Measurements from ENCODE around the gene RAPGEF3.

The RAPGEF3 gene

DNA sequence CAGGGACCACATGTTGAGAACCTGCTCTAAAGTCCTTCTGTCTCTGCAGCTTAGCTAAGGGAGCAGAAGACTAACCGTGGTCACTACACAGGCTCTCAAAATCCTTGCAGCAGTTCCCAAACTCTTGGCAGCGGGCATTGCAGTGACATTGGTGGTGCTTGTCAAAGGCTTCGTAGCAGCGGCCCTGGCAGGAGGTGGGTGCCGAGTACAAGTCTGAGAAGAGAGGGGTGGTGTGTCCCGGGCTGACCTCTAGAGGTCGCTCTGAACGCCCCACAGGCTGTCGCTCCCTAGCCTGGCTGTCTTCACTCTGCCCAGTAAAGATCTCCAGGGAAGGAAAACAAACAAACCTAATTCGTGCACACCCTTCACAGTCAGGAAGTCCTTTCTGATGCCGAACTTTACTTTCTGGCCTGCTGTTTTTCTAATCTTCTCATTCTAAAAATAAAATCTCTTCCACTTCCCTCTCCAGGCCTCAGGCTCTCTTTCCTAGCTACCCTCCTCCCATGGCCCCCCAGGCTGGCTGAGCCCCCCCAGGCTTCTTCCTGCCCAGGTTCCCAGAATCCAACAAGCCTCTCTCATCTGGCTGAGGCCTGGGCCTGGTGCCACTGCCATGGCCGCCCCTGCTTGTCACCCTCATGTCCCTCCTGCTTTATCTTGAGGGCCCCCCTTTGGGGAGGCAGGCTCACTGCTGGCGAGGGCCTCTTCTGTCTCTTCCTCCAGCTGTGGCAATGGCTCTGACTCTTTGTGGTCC is 41.1 kb downstream of the RAPGEF3 start:
- peak; percentile 42 for DNase-seq

DNA sequence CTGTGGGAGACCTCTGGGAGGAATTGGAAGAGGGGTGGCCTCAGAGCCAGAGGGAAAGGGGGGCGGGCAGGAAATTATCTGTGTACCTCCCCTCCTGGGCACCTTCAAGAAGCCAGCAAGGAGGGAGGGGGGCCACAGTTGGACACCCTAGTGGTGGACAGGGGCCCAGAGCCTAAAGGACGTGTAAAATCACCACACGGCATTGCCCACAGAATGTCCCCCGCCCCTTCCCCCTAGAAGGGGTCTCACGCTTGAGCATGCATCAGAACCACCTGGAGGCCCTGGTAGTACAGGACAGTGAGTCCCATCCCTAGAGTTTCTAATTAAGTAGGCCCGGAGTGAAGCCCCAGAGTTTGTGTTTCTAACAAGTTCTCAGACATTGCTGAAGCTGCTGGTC is 41.6 kb downstream of the RAPGEF3 start:
- no peak for DNase-seq

DNA sequence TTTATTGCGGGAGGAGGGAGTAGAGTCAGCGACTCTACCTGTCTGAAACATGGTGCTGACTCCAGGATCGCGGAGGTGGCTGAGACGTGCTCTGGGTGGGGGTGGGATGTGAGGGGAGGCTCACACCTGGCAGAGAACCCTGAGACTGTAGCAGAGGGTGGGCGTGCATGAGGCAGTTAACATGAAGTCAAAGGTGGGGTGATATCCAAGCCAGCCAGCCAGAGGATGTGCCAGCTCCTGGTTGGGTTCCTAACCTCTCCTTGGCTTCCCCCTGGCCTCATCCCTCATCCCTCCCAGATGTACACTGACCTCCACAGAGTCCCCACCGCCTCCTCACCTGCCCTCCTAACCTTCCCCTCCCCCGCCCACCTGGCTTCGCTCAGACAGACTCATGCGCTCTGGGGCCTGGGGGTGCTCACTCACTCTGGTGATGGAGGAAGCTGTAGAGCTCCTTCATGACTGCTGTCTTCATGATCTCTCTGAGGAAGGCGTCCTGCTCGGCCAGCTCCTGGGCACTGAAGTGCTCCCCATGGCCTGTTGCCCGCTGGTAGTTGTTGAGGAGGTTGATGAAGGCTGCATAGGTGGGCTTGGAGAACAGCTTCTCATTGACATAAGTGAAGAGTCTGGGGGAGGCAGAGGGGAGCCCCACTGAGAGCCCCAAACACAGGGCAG is 42.7 kb downstream of the RAPGEF3 start:
- DNase-seq, result no peak

DNA sequence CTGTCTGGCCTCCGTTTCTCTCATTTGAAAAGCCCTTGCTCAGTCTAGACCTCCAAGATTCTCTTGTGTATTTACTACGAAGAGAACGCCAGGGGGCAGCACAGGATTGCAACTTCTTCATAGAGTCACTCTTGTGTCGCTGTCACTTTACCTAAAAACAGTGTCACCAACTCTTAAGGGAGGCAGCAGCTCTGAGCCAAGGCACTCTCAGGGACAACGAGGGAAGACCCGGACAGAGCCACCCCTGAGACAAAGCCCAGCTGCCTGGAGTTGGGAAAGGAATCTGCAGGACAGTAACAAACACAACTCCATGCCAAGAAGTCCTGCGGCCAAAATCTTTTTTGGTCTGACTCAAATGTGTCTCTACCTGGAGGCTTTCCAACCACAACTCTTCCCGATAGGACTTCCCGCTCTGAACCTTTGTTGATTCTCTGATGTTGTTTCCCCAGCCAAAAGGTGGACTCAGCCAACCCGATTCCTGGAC is 43.2 kb downstream of the RAPGEF3 start:
- peak; percentile 80 for DNase-seq

DNA sequence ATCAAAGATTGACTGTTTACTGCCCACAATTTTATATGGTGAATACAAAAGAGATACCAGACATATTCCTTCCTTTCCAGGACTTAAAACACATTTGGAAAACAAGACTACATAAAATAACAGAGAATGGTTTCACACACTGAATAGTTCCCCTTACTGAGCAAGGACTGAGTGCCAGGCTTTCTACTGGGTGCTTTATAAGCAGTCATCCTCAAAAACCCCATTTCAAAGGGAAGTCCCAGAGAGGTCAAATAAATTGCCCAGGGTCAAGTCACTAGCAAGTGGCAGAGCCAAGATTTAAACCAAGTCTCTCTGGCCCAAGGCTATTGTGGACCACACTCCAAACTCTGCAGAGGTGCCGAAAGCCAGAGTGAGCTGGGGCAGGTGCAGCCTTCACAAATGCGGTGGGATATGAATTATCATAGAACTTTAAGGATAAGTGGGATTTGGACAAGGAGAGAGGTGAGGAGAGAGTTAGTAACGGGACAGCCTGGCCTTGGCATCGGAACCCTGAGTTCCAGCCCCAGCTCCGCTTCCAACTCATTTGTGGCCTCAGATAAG is 43.8 kb downstream of the RAPGEF3 start:
- DNase-seq, result no peak

DNA sequence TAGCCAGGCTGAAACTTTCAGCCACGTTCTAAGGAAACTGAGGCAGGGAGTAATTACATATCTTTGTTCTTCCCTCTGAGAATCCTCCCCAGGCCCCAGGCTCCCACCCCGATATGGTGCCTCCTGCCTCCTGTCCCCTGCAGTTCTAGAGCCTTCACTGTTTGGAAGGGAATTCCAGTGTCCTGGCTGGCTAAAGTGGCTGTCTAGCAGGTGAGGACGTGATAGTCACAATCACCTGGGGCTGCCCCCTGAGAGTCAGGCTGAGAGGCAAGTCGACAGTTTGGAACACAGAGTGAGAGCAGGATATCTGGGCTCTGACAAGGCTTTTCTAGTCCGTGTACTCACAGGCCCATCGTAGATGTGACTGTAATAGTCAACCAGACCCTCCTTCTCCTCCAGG is 46.5 kb downstream of the RAPGEF3 start:
- DNase-seq, result no peak

DNA sequence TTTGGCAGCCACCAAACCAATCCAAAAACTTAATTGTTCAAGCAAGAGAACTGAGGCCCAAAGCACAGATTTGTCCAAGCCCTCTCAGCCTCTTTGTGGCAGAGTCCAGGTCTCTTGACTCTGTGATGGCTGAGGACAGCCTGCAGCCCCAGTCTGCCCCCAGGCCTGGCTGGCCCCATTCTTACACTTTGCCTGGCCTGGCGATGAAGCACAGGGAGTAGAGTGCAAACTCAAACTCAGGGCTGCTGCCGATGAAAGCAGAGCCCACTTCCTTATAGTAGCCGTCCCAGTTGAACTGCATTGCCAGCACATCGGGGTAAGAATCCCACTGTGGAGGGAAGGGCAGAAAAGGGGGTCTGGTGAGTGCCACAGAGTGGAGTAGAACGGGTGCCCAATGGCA is 47.2 kb downstream of the RAPGEF3 start:
- no peak for DNase-seq

DNA sequence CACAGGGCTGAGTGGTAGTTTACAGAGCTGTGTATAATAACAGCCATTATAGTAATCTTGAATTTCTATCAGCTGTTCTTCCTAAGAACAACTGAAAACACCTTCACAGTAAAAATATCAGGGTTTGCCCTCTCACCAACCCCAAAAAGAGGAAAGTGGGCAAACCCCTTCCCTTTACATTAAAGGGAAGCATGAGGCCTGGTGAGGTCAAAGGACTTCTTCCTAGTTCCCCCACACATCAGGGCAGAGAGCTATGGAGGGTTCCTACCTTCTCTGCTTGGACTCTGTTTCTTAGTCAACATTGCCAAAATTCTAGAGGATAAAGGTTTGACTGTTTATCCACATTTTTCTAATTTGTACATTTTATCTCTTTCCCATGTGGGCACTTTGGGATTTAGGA is 48.4 kb downstream of the RAPGEF3 start:
- no peak for DNase-seq

DNA sequence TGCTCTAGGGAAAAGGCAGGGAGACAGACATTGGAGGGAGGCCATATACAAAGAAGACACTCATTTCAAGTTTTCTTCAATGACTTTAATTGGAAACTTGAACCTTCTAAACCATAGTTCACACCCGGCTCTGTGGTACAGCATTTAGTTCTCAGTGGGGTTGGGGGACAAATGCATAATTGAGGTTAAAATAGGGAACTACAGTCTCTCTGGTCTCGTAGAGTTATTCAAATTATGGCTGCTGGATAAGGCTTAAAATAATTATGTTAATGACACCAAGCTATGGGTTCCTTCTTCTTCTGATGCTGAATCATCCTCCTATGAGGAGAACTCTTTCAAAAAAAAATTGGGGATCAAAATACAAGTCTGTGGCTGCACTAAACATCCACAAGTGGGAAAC is 49.0 kb downstream of the RAPGEF3 start:
- DNase-seq, result no peak

DNA sequence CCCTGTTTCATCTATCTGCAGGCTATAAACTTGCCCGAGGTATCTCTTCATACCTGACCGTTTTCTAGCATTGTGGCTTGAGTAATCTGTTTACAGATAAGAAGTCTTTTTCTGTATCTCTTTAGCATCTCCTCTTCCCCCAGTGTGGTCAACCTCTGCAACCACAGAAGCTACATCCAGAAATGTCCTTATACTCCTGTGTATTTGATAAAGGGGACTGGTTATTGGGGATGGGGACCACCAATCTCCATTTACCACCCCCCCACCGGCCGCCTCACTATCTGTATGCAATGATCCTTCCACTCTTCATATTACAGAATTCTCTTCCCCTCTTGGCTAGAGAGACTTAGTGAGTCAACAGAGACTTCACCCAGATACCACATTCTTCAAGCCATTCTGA is 49.4 kb downstream of the RAPGEF3 start:
- no peak for DNase-seq

DNA sequence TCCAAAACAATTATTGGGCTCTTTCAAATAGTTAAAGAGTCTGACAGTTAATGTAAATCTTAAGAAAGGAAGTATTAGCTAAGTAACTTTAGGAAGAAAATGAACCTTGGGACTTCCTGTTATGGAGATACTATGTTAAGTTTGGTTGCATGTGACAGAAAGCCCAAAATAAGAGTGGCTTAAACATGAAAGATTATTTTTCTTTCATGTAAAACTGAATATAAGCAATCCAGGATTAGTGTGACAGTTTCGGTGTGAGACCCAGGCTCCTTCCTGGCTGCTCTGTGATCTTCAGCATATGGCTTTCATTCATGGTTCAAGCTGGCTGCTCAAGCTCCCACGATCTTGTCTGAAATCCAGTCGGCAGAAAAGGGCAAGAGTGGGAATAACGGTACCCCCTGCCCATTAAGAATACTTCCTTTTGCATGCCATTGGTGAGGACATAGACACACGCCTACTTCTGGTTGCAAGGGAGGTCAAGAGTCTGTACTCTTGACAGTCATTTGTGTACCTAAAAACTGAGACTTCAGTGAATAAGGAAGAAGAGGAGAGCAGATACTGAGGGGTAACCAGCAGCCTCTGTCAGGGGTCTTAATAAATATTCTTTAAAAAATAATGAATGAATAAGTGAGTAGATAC is 50.7 kb downstream of the RAPGEF3 start:
- peak; percentile 18 for DNase-seq

DNA sequence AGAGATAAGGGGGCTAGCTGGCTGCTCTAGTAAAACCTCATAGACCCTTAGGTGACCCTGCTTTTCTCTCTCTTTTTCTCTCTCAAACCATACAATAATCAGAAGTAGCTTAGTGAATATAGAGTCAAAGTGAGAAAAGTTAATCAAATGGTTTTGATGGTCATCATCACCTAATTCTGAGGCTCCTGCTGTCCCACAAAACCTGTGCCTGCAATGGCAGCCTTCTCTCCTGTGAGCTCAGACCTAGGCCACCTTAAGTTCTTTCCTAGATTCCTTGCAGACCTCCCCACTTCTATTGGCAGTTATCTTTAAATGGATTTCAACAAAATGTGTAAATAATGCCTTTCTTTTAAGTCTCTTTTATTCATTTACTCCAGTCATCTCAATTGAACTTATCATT is 51.3 kb downstream of the RAPGEF3 start:
- no peak for DNase-seq

DNA sequence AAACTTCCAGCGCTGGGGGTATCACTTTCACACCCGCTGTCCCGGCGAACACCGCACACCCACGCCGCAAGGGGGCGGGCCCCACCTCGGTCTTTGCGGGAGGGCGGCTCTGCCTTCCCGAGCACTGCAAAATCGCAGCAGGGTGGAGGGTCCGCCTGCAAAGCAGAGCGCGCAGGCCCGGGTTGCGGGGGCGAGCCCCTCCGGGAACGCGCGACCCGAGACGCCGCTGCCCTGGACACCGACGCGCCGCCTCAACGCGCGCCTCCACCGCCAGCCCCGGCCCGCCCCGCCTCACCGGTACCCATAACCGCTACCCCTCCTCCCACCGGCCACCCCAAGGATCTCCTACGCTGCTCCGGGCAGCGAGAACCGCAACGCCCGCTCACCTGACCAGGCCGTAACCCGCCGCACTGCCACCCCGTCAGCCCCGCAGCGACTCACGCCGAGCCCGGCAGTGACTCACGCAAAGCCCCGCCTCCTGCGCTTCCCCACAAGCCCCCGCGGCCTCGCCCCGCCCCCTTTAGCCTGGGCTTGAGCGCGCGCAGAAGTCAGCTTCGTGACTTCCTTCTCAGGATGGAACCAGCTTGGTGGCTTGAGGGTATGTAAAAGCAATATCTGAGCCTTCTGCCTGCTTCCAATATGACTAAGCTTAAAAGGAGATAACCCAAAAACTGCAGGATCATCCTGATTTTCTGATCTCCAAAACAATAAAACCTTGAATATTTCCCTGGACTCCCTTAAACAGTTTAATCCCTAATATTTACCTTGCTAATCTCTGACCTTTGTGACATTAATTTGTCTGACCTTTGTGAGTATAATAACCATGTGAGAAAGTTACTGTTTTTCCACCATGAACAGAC is 52.9 kb downstream of the RAPGEF3 start, which contains the start of gene RPAP3:
Gene RPAP3, minus strand, starts transcription at position 465 of the 860 bp plus-strand sequence. CDS start 3,190 bp downstream, outside the sequence.
- DNase-seq, result peak; percentile 97

DNA sequence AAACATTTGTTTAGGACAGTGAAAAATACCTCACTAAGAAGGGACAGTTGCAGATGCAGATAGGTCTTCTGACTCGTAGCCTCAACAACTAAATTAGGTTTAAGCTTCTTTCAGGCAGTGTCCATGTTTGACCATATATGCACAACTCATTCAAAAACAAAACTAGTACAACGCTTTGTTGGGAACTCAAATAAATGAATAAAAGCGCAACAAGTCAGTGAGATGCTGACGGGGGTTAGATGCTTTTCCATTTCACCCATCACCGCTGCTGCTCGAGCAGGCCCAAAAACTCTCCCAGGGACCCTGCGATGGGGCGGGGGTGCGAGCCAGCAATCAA is 53.5 kb downstream of the RAPGEF3 start:
- DNase-seq, result no peak

DNA sequence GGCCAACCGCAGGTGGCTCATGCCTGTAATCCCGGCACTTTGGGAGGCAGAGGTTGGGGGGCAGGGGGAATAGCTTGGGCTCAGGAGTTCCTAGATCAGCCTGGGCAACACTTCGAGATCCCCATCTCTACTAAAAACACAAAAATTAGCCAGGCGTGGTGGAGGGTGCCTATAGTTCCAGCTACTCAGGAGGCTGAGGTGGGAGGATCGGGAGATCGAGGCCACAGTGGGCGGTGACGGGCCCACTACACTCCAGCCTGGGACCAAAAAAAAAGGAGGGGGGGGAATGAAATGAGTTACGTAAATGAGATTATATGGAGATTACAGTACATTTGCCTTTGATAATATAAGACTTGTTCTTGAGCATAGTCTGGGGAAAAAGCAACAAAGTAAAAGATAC is 54.0 kb downstream of the RAPGEF3 start:
- DNase-seq, result no peak

DNA sequence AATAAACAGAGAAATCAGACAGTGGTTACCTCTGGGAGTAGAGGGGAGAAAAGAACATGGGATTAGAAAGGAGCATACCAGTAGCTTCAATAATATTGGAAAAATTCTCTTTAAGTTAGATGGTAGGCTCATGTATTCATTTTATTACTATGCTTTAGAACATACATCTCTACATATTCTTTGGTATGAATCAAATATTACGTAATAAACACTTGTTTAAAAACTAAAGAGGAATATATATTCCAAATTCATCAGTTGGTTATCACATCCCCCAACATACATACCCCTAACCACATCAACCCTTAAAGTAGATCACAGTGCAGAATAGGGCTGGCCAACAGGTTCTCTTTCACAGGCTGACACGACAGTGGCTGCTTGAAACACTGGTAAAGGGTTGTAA is 58.4 kb downstream of the RAPGEF3 start:
- no peak for DNase-seq

DNA sequence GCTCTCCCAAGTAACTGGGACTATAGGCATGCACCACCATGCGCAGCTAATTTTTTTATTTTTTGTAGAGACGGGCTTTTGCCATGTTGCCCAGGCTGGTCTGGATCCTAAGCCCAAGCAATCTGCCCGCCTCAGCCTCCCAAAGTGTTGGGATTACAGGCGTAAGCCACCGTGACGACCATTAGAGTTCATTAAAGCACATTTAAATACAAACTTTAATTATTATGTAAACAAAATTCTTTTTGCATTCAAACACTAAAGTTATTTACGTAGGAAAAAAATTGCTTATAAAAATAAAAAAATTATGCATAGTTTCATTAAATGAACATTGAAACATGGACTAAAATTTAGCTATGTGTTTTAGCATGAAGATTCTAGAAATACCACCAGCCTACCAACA is 60.0 kb downstream of the RAPGEF3 start:
- no peak for DNase-seq

DNA sequence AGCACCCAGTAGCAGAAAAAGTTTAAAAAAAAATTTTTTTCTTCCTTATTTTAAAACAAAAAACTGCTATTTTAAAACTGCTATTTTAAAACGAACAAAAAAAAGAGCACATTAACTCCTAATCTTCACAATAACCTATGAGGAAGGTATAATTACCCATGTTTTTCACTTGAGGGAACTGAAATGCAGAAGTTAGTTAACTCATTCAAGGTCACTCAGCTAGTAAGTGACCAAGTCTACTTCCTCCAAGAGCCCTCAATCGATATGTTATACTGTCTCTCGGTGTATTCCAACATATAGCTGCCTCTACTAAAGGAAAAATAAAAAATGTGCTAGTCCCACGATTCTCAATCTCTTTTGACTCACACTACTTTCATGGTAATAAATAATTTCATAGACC is 60.6 kb downstream of the RAPGEF3 start:
- DNase-seq, result no peak

DNA sequence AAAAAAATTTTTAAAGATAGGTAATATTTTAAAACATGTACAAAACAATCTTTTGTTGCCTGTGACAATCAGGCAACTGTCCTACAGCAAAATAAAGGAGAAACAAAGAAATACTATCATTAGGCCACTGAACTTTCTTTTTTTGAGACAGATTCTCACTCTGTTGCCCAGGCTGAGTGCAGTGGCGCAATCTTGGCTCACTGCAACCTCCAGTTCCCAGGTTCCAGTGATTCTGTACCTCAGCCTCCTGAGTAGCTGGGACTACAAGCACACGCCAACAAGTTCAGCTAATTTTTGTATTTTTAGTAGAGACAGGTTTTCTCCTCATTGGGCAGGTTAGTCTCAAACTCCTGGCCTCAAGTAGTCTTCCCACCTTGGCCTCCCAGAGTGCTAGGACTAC is 69.5 kb downstream of the RAPGEF3 start:
- no peak for DNase-seq

DNA sequence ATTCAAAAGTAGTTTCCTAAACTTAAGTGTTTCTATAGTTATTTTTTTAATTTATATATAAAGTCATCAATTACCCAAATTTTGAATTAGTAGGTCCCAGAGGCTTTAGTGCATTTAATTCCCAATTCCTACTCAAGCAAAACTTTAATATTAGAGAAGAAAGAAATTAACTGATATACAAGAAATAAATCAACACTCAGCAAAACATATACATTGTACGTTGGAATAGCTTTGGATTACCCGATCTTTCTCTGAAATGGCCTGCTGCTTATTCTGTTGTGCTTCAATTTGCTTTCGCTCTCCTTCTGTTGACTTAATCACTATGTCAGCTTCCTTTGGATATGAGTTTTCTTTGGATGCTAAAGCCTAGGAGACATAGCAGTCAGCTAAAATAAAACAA is 71.0 kb downstream of the RAPGEF3 start:
- no peak for DNase-seq

DNA sequence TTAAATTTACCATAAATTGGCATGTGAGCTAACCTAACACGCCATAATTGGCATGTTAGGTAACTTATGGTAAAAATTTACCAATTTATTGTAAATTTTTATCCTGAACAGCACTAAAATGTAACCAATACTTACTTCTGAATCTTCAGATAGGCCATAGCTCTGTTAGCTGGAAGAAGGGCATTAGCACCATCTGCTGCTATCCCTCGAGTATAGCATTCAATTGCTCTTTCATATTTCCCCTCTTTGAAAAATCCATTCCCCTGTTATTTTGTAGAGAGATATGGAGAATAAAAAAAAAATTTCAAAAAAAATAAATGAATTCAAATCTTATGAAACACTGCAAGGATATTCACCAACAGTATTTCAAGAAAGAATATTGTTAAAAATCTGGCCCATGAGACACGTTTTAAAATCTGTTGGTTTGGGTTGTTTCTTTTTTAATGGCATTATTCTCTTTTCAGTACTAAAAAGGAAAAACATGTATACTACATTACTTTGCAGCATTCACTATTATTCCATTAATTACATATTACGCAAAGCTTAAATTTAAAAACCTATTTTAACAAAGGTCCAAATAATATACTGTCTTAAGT is 71.9 kb downstream of the RAPGEF3 start:
- peak; percentile 27 for DNase-seq
